HepG2 (cell line): ENCODE results near the gene ZNF557. TPM values are rescaled to one million over a fixed set of nuclear protein-coding genes. Genes with fewer than 3 reads are reported as not detected.

Experiments
- PHB2 ChIP-seq: fragments of 450-650 bp; IDR thresholded peaks from 2 replicates; pipeline ENCODE4 v1.6.1; 2018; ENCODE audit not compliant: partially characterized antibody
- ZNF614 ChIP-seq: IDR thresholded peaks from 2 replicates; pipeline ENCODE4 v1.6.1; 2018; ENCODE audit warnings: missing biosample characterization, missing genetic modification reagents, inconsistent platforms, borderline replicate concordance
- ZNF788 ChIP-seq: sonication (generic); formaldehyde crosslinking; IDR thresholded peaks from 2 replicates; pipeline ENCODE4 v1.5.0; 2020; ENCODE audit warnings: mild to moderate bottlenecking, missing genetic modification reagents, borderline replicate concordance
- polyA plus RNA-seq, 8 experiments: library from polyadenylated mRNA; depleted of rRNA in 3 of 8; stranded (reverse) in 7 of 8; unstranded in 1 of 8; fragments of >200 nt; fragmentation: Illumina TruSeq in 4 of 8; extraction: Trizol in 4 of 8; gene quantifications; 2 replicates each; pipeline versions ENCODE4 v1.2.1 to v1.2.3, GENCODE V29; 2011 to 2016; ENCODE audit warnings: low read depth in 4 of 8, missing spikeins in 1 of 8, mixed read lengths in 1 of 8; ENCODE audit not compliant: insufficient read depth in 1 of 8
- total RNA-seq, 5 experiments: library from RNA; depleted of rRNA; stranded (reverse); fragments of >200 nt; fragmentation: Illumina TruSeq; extraction: Trizol; gene quantifications; 2 replicates each; pipeline ENCODE4 v1.2.3, GENCODE V29; 2016; ENCODE audit warnings: low read depth in 1 of 5
- TF ChIP-seq, protein P1 (sequence below), 2 experiments: fragments of 450-650 bp in 1 of 2; sonication (generic) in 1 of 2; formaldehyde crosslinking in 1 of 2; IDR thresholded peaks; 2 replicates each; pipeline versions ENCODE4 v1.6.1 to v1.8.0; 2016 to 2022; ENCODE audit warnings: antibody characterized with exemption in 1 of 2, mild to moderate bottlenecking in 1 of 2, missing genetic modification reagents in 1 of 2
- TF ChIP-seq, protein P2 (sequence below): sonication (generic); formaldehyde crosslinking; IDR thresholded peaks from 2 replicates; pipeline ENCODE4 v1.4.0; 2020; ENCODE audit warnings: missing genetic modification reagents, borderline replicate concordance

ZNF557 gene
- total and polyA plus RNA-seq, 2 of the 13 experiments (the other 11 are each of a cell fraction or from before 2014, with no cell fraction given) = 2.1 to 7.8 TPM

DNA sequence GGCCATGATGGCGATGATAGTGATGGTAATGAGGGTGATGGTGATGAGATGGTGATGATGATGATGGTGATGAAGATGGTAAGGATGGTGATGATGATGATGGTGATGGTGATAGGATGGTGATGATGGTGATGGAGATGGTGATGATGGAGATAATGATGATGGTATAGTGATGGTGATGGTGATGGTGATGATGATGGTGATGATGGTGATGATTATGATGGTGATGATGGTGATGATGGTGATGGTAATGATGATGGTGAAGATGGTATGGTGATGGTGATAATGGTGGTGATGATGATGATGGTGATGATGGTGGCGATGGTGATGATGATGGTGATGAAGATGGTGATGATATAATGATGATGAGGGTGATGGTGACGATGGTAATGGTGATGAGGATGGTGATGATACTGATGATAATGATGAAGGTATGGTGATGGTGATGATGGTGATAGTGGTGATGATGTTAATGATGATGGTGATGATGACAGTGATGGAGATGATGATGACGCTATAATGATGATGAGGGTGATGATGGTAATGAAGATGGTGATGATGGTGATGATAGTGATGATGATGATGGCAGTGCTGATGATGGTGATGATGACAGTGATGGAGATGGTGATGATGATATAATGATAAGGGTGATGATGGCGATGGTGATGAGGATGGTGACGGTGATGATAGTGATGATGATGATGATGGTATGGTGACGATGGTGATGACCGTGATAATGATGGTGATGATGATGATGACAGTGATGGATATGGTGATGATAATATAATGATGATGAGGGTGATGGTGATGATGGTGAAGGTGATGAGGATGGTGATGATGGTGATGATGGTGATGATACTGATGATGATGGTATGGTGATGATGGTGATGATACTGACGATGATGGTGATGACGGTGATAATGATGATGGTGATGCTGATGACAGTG is 37.5 kb downstream of the ZNF557 start (continued):
- TF ChIP-seq, protein P1, sequence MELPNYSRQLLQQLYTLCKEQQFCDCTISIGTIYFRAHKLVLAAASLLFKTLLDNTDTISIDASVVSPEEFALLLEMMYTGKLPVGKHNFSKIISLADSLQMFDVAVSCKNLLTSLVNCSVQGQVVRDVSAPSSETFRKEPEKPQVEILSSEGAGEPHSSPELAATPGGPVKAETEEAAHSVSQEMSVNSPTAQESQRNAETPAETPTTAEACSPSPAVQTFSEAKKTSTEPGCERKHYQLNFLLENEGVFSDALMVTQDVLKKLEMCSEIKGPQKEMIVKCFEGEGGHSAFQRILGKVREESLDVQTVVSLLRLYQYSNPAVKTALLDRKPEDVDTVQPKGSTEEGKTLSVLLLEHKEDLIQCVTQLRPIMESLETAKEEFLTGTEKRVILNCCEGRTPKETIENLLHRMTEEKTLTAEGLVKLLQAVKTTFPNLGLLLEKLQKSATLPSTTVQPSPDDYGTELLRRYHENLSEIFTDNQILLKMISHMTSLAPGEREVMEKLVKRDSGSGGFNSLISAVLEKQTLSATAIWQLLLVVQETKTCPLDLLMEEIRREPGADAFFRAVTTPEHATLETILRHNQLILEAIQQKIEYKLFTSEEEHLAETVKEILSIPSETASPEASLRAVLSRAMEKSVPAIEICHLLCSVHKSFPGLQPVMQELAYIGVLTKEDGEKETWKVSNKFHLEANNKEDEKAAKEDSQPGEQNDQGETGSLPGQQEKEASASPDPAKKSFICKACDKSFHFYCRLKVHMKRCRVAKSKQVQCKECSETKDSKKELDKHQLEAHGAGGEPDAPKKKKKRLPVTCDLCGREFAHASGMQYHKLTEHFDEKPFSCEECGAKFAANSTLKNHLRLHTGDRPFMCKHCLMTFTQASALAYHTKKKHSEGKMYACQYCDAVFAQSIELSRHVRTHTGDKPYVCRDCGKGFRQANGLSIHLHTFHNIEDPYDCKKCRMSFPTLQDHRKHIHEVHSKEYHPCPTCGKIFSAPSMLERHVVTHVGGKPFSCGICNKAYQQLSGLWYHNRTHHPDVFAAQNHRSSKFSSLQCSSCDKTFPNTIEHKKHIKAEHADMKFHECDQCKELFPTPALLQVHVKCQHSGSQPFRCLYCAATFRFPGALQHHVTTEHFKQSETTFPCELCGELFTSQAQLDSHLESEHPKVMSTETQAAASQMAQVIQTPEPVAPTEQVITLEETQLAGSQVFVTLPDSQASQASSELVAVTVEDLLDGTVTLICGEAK (IDR thresholded peaks at IDR 0.05) = 0 out of 2 replicates have a peak, but pooled peaks have one; percentile 26
- TF ChIP-seq, protein P1 (CRISPR knock-in tag; IDR thresholded peaks at IDR 0.05) = no peak
- TF ChIP-seq ZNF614 (CRISPR knock-in tag) (no peak), PHB2 (peak; percentile 15), ZNF788 (CRISPR knock-in tag) (no peak)
- TF ChIP-seq, protein P2, sequence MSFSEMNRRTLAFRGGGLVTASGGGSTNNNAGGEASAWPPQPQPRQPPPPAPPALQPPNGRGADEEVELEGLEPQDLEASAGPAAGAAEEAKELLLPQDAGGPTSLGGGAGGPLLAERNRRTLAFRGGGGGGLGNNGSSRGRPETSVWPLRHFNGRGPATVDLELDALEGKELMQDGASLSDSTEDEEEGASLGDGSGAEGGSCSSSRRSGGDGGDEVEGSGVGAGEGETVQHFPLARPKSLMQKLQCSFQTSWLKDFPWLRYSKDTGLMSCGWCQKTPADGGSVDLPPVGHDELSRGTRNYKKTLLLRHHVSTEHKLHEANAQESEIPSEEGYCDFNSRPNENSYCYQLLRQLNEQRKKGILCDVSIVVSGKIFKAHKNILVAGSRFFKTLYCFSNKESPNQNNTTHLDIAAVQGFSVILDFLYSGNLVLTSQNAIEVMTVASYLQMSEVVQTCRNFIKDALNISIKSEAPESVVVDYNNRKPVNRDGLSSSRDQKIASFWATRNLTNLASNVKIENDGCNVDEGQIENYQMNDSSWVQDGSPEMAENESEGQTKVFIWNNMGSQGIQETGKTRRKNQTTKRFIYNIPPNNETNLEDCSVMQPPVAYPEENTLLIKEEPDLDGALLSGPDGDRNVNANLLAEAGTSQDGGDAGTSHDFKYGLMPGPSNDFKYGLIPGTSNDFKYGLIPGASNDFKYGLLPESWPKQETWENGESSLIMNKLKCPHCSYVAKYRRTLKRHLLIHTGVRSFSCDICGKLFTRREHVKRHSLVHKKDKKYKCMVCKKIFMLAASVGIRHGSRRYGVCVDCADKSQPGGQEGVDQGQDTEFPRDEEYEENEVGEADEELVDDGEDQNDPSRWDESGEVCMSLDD = no peak
- TF ChIP-seq, all 625 proteins: peak for 7
